ENCODE results near the gene TMEM266. TPM values are rescaled to one million over a fixed set of nuclear protein-coding genes. Genes with fewer than 3 reads are reported as not detected.

The TMEM266 gene
- total and polyA plus RNA-seq, 2 experiments from 2014 or later = 0.42 to 5.0 TPM

DNA sequence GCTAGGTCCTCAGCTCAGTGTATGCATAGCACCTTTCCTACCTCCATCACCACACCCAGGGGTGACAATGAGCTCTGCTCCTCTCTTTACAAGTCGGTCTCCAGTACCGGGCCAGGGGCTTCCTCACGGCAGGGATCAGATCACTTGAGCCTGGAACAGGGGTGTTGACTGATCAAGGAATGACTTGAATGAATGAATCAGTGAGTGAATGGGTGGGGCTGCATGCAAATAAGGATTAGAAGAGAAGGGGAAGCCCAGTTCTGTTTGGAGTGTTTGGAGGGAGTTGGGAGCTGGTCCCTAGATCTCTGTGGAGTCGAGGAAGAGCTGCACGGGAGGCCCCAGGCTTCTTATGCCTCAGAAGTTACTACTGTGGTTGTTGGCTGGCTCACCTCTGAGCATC lies 87.0 kb downstream of the TMEM266 start:
- H3K27ac ChIP-seq (ENCODE audit: low read depth) = no peak overlapping the region
- no peaks in the 10 kb centered on the region; the same call in 1 of the 3 replicates for H3K9me3 Mint-ChIP-seq
- H3K36me3 ChIP-seq (ENCODE audit: insufficient read depth) = no peaks in the 10 kb centered on the region
- TF ChIP-seq EZH2 (IDR thresholded peaks at IDR 0.05; ENCODE audit: low read depth, unreplicated experiment) (no peak), STAT1 (IDR thresholded peaks at IDR 0.05; ENCODE audit: unreplicated experiment) (no peak), EZH2phosphoT487 (IDR thresholded peaks at IDR 0.05; ENCODE audit: unreplicated experiment) (no peak), NANOG (IDR thresholded peaks at IDR 0.05; ENCODE audit: borderline replicate concordance) (no peak), ZNF114 (CRISPR knock-in tag; IDR thresholded peaks at IDR 0.05) (no peak), CREB1 (CRISPR knock-in tag; IDR thresholded peaks at IDR 0.05; ENCODE audit: low read depth) (no peak), POLR2AphosphoS5 (IDR thresholded peaks at IDR 0.05; ENCODE audit: low read depth) (no peak), JUNB (IDR thresholded peaks at IDR 0.05; ENCODE audit: unreplicated experiment) (no peak), ZNF331 (CRISPR knock-in tag; IDR thresholded peaks at IDR 0.05; ENCODE audit: low read depth) (no peak)
- TF ChIP-seq, protein P1, sequence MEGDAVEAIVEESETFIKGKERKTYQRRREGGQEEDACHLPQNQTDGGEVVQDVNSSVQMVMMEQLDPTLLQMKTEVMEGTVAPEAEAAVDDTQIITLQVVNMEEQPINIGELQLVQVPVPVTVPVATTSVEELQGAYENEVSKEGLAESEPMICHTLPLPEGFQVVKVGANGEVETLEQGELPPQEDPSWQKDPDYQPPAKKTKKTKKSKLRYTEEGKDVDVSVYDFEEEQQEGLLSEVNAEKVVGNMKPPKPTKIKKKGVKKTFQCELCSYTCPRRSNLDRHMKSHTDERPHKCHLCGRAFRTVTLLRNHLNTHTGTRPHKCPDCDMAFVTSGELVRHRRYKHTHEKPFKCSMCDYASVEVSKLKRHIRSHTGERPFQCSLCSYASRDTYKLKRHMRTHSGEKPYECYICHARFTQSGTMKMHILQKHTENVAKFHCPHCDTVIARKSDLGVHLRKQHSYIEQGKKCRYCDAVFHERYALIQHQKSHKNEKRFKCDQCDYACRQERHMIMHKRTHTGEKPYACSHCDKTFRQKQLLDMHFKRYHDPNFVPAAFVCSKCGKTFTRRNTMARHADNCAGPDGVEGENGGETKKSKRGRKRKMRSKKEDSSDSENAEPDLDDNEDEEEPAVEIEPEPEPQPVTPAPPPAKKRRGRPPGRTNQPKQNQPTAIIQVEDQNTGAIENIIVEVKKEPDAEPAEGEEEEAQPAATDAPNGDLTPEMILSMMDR (conservative IDR thresholded peaks at IDR 0.05; ENCODE audit: low read depth in 2 of 2) = no peak
- TF ChIP-seq, protein P2, sequence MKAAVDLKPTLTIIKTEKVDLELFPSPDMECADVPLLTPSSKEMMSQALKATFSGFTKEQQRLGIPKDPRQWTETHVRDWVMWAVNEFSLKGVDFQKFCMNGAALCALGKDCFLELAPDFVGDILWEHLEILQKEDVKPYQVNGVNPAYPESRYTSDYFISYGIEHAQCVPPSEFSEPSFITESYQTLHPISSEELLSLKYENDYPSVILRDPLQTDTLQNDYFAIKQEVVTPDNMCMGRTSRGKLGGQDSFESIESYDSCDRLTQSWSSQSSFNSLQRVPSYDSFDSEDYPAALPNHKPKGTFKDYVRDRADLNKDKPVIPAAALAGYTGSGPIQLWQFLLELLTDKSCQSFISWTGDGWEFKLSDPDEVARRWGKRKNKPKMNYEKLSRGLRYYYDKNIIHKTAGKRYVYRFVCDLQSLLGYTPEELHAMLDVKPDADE (IDR thresholded peaks at IDR 0.05) = no peak
- TF ChIP-seq, protein P3, sequence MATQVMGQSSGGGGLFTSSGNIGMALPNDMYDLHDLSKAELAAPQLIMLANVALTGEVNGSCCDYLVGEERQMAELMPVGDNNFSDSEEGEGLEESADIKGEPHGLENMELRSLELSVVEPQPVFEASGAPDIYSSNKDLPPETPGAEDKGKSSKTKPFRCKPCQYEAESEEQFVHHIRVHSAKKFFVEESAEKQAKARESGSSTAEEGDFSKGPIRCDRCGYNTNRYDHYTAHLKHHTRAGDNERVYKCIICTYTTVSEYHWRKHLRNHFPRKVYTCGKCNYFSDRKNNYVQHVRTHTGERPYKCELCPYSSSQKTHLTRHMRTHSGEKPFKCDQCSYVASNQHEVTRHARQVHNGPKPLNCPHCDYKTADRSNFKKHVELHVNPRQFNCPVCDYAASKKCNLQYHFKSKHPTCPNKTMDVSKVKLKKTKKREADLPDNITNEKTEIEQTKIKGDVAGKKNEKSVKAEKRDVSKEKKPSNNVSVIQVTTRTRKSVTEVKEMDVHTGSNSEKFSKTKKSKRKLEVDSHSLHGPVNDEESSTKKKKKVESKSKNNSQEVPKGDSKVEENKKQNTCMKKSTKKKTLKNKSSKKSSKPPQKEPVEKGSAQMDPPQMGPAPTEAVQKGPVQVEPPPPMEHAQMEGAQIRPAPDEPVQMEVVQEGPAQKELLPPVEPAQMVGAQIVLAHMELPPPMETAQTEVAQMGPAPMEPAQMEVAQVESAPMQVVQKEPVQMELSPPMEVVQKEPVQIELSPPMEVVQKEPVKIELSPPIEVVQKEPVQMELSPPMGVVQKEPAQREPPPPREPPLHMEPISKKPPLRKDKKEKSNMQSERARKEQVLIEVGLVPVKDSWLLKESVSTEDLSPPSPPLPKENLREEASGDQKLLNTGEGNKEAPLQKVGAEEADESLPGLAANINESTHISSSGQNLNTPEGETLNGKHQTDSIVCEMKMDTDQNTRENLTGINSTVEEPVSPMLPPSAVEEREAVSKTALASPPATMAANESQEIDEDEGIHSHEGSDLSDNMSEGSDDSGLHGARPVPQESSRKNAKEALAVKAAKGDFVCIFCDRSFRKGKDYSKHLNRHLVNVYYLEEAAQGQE (IDR thresholded peaks at IDR 0.05; ENCODE audit: unreplicated experiment) = no peak
- TF ChIP-seq, protein P4, sequence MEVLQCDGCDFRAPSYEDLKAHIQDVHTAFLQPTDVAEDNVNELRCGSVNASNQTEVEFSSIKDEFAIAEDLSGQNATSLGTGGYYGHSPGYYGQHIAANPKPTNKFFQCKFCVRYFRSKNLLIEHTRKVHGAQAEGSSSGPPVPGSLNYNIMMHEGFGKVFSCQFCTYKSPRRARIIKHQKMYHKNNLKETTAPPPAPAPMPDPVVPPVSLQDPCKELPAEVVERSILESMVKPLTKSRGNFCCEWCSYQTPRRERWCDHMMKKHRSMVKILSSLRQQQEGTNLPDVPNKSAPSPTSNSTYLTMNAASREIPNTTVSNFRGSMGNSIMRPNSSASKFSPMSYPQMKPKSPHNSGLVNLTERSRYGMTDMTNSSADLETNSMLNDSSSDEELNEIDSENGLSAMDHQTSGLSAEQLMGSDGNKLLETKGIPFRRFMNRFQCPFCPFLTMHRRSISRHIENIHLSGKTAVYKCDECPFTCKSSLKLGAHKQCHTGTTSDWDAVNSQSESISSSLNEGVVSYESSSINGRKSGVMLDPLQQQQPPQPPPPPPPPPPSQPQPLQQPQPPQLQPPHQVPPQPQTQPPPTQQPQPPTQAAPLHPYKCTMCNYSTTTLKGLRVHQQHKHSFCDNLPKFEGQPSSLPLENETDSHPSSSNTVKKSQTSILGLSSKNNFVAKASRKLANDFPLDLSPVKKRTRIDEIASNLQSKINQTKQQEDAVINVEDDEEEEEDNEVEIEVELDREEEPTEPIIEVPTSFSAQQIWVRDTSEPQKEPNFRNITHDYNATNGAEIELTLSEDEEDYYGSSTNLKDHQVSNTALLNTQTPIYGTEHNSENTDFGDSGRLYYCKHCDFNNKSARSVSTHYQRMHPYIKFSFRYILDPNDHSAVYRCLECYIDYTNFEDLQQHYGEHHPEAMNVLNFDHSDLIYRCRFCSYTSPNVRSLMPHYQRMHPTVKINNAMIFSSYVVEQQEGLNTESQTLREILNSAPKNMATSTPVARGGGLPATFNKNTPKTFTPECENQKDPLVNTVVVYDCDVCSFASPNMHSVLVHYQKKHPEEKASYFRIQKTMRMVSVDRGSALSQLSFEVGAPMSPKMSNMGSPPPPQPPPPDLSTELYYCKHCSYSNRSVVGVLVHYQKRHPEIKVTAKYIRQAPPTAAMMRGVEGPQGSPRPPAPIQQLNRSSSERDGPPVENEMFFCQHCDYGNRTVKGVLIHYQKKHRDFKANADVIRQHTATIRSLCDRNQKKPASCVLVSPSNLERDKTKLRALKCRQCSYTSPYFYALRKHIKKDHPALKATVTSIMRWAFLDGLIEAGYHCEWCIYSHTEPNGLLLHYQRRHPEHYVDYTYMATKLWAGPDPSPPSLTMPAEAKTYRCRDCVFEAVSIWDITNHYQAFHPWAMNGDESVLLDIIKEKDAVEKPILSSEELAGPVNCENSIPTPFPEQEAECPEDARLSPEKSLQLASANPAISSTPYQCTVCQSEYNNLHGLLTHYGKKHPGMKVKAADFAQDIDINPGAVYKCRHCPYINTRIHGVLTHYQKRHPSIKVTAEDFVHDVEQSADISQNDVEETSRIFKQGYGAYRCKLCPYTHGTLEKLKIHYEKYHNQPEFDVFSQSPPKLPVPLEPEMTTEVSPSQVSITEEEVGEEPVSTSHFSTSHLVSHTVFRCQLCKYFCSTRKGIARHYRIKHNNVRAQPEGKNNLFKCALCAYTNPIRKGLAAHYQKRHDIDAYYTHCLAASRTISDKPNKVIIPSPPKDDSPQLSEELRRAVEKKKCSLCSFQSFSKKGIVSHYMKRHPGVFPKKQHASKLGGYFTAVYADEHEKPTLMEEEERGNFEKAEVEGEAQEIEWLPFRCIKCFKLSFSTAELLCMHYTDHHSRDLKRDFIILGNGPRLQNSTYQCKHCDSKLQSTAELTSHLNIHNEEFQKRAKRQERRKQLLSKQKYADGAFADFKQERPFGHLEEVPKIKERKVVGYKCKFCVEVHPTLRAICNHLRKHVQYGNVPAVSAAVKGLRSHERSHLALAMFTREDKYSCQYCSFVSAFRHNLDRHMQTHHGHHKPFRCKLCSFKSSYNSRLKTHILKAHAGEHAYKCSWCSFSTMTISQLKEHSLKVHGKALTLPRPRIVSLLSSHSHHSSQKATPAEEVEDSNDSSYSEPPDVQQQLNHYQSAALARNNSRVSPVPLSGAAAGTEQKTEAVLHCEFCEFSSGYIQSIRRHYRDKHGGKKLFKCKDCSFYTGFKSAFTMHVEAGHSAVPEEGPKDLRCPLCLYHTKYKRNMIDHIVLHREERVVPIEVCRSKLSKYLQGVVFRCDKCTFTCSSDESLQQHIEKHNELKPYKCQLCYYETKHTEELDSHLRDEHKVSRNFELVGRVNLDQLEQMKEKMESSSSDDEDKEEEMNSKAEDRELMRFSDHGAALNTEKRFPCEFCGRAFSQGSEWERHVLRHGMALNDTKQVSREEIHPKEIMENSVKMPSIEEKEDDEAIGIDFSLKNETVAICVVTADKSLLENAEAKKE (CRISPR knock-in tag; IDR thresholded peaks at IDR 0.05) = no peak
- no peak overlapping the region for H3K4me2 ChIP-seq
- H3K4me3 Mint-ChIP-seq = no peak overlapping the region
- H3K27ac Mint-ChIP-seq = no peak overlapping the region
- no peaks in the 10 kb centered on the region for H4K20me1 ChIP-seq (replicated peaks; ENCODE audit: insufficient read depth)
- peaks cover 27% of the 10 kb centered on the region for H3K4me1 Mint-ChIP-seq
- H3F3A ChIP-seq (replicated peaks; ENCODE audit: low read depth) = no peaks in the 10 kb centered on the region
- no peaks in the 10 kb centered on the region for H3K27me3 ChIP-seq (ENCODE audit: insufficient read depth)
- peaks cover 15% of the 10 kb centered on the region for H3K27me3 Mint-ChIP-seq (ENCODE audit: insufficient read depth, low read depth, poor library complexity)
- peaks cover 9% of the 10 kb centered on the region; the same call in 1 of the 2 replicates for H3K4me1 ChIP-seq (ENCODE audit: insufficient read depth)
- H3K79me2 ChIP-seq (replicated peaks; ENCODE audit: insufficient read depth) = no peaks in the 10 kb centered on the region
- ATAC-seq = no peak
- 0 out of 3 replicates have a peak, but pooled peaks cover 4% of the 10 kb centered on the region for H3K36me3 Mint-ChIP-seq (ENCODE audit: low read depth)
- H3K4me3 ChIP-seq = no peak overlapping the region
- DNase-seq (ENCODE audit: low spot score) = no peak
- no peak overlapping the region for H2AFZ ChIP-seq
- H3K9me2 ChIP-seq (ENCODE audit: insufficient read depth) = no peaks in the 10 kb centered on the region

Data from GM23338 (cell line).